WTC11 (cell line): Measurements from ENCODE around the gene EPSTI1. TPM values are rescaled to one million over a fixed set of nuclear protein-coding genes. Genes with fewer than 3 reads are reported as not detected.

ENCODE experiments used
- ATAC-seq: fragments of 200-7000 bp; cut with Tn5 transposase; 2 replicates; pipeline ENCODE4 v1.10.0; 2021; ENCODE audit warnings: mild to moderate bottlenecking, moderate library complexity
- CTCF ChIA-PET: fragments of 300-600 bp; sonication (Branson Sonifier 250); formaldehyde crosslinking; loops from one replicate; lab custom pipeline; 2021; ENCODE audit warnings: antibody characterized with exemption; lab: Charles Lee
- POLR2A ChIA-PET: fragments of 350-600 bp; sonication (Branson Sonifier 250); formaldehyde crosslinking; loops from one replicate; lab custom pipeline; 2021; ENCODE audit warnings: antibody characterized with exemption; lab: Charles Lee
- DNase-seq: peaks from one replicate; pipeline ENCODE4 v3.0.0; 2021; ENCODE audit warnings: low spot score
- H3K27ac Mint-ChIP-seq: 2 replicates; pipeline ENCODE4 v1.8.0; 2021; ENCODE audit warnings: mixed read lengths
- H3K27me3 Mint-ChIP-seq: 2 replicates; pipeline ENCODE4 v1.8.0; 2021; ENCODE audit warnings: low read depth, mild to moderate bottlenecking, moderate library complexity, mixed read lengths
- H3K36me3 Mint-ChIP-seq: 2 replicates; pipeline ENCODE4 v1.8.0; 2021; ENCODE audit warnings: mixed read lengths
- H3K4me1 Mint-ChIP-seq: 2 replicates; pipeline ENCODE4 v1.8.0; 2022; ENCODE audit warnings: mixed read lengths
- H3K4me3 Mint-ChIP-seq: 2 replicates; pipeline ENCODE4 v1.8.0; 2021; ENCODE audit warnings: mild to moderate bottlenecking, moderate library complexity, mixed read lengths
- H3K9me3 Mint-ChIP-seq: 2 replicates; pipeline ENCODE4 v1.8.0; 2021; ENCODE audit warnings: mixed read lengths
- AFF4 ChIP-seq: sonication (generic); formaldehyde crosslinking; IDR thresholded peaks from 2 replicates; pipeline ENCODE4 v1.8.1; 2023; ENCODE audit warnings: mild to moderate bottlenecking, missing genetic modification reagents, borderline replicate concordance
- ATF2 ChIP-seq: sonication (generic); formaldehyde crosslinking; IDR thresholded peaks from 2 replicates; pipeline ENCODE4 v1.8.1; 2022; ENCODE audit warnings: low read depth, missing genetic modification reagents, borderline replicate concordance
- ATF6 ChIP-seq: sonication (generic); formaldehyde crosslinking; IDR thresholded peaks from 2 replicates; pipeline ENCODE4 v1.8.1; 2023; ENCODE audit warnings: mild to moderate bottlenecking, missing genetic modification reagents
- ELF4 ChIP-seq: sonication (generic); formaldehyde crosslinking; IDR thresholded peaks from 2 replicates; pipeline ENCODE4 v1.8.1; 2022; ENCODE audit warnings: low read depth, mild to moderate bottlenecking, moderate library complexity, missing genetic modification reagents
- HMGA2 ChIP-seq: fragments of 250-450 bp; sonication (Bioruptor Pico); IDR thresholded peaks from 2 replicates; pipeline ENCODE4 v1.4.0; 2021; ENCODE audit warnings: mild to moderate bottlenecking, moderate library complexity
- JUN ChIP-seq: sonication (generic); formaldehyde crosslinking; IDR thresholded peaks from 2 replicates; pipeline ENCODE4 v1.8.0; 2023; ENCODE audit warnings: mild to moderate bottlenecking, missing genetic modification reagents
- NFATC4 ChIP-seq: fragments of 250-450 bp; sonication (Bioruptor Pico); IDR thresholded peaks from 2 replicates; pipeline ENCODE4 v1.9.0; 2021; ENCODE audit warnings: mild to moderate bottlenecking
- SOX15 ChIP-seq: fragments of 250-450 bp; sonication (Bioruptor Pico); IDR thresholded peaks from 2 replicates; pipeline ENCODE4 v1.9.0; 2021; ENCODE audit warnings: mild to moderate bottlenecking
- ZNF121 ChIP-seq: sonication (generic); formaldehyde crosslinking; IDR thresholded peaks from 2 replicates; pipeline ENCODE4 v1.8.0; 2023; ENCODE audit warnings: missing genetic modification reagents
- ZNF138 ChIP-seq: sonication (generic); formaldehyde crosslinking; conservative IDR thresholded peaks from 2 replicates; pipeline ENCODE4 v1.8.1; 2022; ENCODE audit warnings: mild to moderate bottlenecking, moderate library complexity, missing genetic modification reagents
- ZNF317 ChIP-seq: sonication (generic); formaldehyde crosslinking; IDR thresholded peaks from 2 replicates; pipeline ENCODE4 v1.8.1; 2023; ENCODE audit warnings: low read depth, mild to moderate bottlenecking, moderate library complexity, missing genetic modification reagents, borderline replicate concordance
- ZNF423 ChIP-seq: fragments of 250-450 bp; sonication (Bioruptor Pico); IDR thresholded peaks from 2 replicates; pipeline ENCODE4 v2.1.2; 2022; ENCODE audit warnings: mild to moderate bottlenecking, moderate library complexity
- total RNA-seq: library from RNA; stranded (reverse); gene quantifications from 3 replicates; pipeline ENCODE4 v1.2.3, GENCODE V29; 2021
- TF ChIP-seq, protein P1 (sequence below): sonication (generic); formaldehyde crosslinking; IDR thresholded peaks from 2 replicates; pipeline ENCODE4 v1.8.0; 2023; ENCODE audit warnings: mild to moderate bottlenecking, missing genetic modification reagents
- TF ChIP-seq, protein P2 (sequence below): sonication (generic); formaldehyde crosslinking; IDR thresholded peaks from 2 replicates; pipeline ENCODE4 v1.8.1; 2022; ENCODE audit warnings: low read depth, mild to moderate bottlenecking, moderate library complexity, missing genetic modification reagents, borderline replicate concordance
- TF ChIP-seq, protein P3 (sequence below): sonication (generic); formaldehyde crosslinking; IDR thresholded peaks from 2 replicates; pipeline ENCODE4 v1.8.1; 2022; ENCODE audit warnings: mild to moderate bottlenecking, moderate library complexity, missing genetic modification reagents

EPSTI1 gene
- total RNA-seq, 1 experiment from 2014 or later, result 2.1 TPM

- H3K4me3 Mint-ChIP-seq, result no peak overlapping the region
Measured at GRCh38 chr13:42957881-42958280, 34.2 kb downstream of the EPSTI1 start.

More at GRCh38 chr13:42957881-42958280, 34.2 kb downstream of the EPSTI1 start:
- ChIA-PET POLR2A (no interaction called here), CTCF (no interaction called here)
- H3K27ac Mint-ChIP-seq, result no peak overlapping the region
- no peaks in the 10 kb centered on the region; the same call in 1 of the 2 replicates for H3K27me3 Mint-ChIP-seq
- H3K9me3 Mint-ChIP-seq, result peaks cover 15% of the 10 kb centered on the region
- DNase-seq, result no peak
- TF ChIP-seq SOX15 (CRISPR knock-in tag), result no peak
- no peak for TF ChIP-seq ATF6 (CRISPR knock-in tag)
- TF ChIP-seq JUN, result no peak
- no peak for TF ChIP-seq ZNF121 (CRISPR knock-in tag)
- no peak for TF ChIP-seq AFF4 (CRISPR knock-in tag)
- TF ChIP-seq, protein P1, sequence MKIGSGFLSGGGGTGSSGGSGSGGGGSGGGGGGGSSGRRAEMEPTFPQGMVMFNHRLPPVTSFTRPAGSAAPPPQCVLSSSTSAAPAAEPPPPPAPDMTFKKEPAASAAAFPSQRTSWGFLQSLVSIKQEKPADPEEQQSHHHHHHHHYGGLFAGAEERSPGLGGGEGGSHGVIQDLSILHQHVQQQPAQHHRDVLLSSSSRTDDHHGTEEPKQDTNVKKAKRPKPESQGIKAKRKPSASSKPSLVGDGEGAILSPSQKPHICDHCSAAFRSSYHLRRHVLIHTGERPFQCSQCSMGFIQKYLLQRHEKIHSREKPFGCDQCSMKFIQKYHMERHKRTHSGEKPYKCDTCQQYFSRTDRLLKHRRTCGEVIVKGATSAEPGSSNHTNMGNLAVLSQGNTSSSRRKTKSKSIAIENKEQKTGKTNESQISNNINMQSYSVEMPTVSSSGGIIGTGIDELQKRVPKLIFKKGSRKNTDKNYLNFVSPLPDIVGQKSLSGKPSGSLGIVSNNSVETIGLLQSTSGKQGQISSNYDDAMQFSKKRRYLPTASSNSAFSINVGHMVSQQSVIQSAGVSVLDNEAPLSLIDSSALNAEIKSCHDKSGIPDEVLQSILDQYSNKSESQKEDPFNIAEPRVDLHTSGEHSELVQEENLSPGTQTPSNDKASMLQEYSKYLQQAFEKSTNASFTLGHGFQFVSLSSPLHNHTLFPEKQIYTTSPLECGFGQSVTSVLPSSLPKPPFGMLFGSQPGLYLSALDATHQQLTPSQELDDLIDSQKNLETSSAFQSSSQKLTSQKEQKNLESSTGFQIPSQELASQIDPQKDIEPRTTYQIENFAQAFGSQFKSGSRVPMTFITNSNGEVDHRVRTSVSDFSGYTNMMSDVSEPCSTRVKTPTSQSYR (CRISPR knock-in tag), result no peak
- TF ChIP-seq ELF4 (CRISPR knock-in tag), result no peak
- no peak for TF ChIP-seq HMGA2
- TF ChIP-seq ATF2 (CRISPR knock-in tag), result no peak
- no peak for TF ChIP-seq ZNF138
- no peak for TF ChIP-seq ZNF423 (CRISPR knock-in tag)
- TF ChIP-seq NFATC4 (CRISPR knock-in tag), result no peak
- TF ChIP-seq, protein P2, sequence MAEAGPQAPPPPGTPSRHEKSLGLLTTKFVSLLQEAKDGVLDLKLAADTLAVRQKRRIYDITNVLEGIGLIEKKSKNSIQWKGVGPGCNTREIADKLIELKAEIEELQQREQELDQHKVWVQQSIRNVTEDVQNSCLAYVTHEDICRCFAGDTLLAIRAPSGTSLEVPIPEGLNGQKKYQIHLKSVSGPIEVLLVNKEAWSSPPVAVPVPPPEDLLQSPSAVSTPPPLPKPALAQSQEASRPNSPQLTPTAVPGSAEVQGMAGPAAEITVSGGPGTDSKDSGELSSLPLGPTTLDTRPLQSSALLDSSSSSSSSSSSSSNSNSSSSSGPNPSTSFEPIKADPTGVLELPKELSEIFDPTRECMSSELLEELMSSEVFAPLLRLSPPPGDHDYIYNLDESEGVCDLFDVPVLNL (CRISPR knock-in tag), result no peak
- TF ChIP-seq ZNF317, result no peak
- TF ChIP-seq, protein P3, sequence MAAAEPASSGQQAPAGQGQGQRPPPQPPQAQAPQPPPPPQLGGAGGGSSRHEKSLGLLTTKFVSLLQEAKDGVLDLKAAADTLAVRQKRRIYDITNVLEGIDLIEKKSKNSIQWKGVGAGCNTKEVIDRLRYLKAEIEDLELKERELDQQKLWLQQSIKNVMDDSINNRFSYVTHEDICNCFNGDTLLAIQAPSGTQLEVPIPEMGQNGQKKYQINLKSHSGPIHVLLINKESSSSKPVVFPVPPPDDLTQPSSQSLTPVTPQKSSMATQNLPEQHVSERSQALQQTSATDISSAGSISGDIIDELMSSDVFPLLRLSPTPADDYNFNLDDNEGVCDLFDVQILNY (CRISPR knock-in tag), result no peak
- TF ChIP-seq, all 79 proteins: peak for 0
- Mint-ChIP-seq H3K36me3 (no peaks in the 10 kb centered on the region), H3K4me1 (peaks cover 16% of the 10 kb centered on the region)
- no peak for ATAC-seq
